GM23338 (cell line): ENCODE results near the gene EPHB2. TPM values are rescaled to one million over a fixed set of nuclear protein-coding genes. Genes with fewer than 3 reads are reported as not detected.

ENCODE experiments used
- ATAC-seq: fragments of 200-7000 bp; cut with Tn5 transposase; 3 replicates; pipeline ENCODE4 v1.9.1; 2020
- DNase-seq: peaks from one replicate; pipeline ENCODE4 v3.0.0-alpha.2; 2015; ENCODE audit warnings: low spot score
- H2AFZ ChIP-seq: fragments of 200-600 bp; sonication (generic); 2 replicates; pipeline ENCODE4 v1.8.0; 2016; ENCODE audit warnings: antibody characterized with exemption, mild to moderate bottlenecking, moderate library complexity
- H3F3A ChIP-seq: fragments of 200-600 bp; sonication (generic); replicated peaks from 2 replicates; pipeline ENCODE4 v1.8.0; 2017; ENCODE audit warnings: antibody characterized with exemption, mixed run types, low read depth
- H3K27ac ChIP-seq: fragments of 200-600 bp; sonication (generic); 2 replicates; pipeline ENCODE4 v1.6.1; 2016; ENCODE audit warnings: low read depth
- H3K27me3 ChIP-seq: fragments of 200-600 bp; sonication (generic); 2 replicates; pipeline ENCODE4 v1.8.0; 2016; ENCODE audit warnings: mild to moderate bottlenecking, mixed run types, moderate library complexity; ENCODE audit not compliant: insufficient read depth
- H3K36me3 ChIP-seq: fragments of 200-600 bp; sonication (generic); 2 replicates; pipeline ENCODE4 v1.8.0; 2016; ENCODE audit warnings: mild to moderate bottlenecking; ENCODE audit not compliant: insufficient read depth
- H3K4me1 ChIP-seq: fragments of 200-600 bp; sonication (generic); 2 replicates; pipeline ENCODE4 v1.8.0; 2016; ENCODE audit warnings: mild to moderate bottlenecking, moderate library complexity; ENCODE audit not compliant: insufficient read depth
- H3K4me2 ChIP-seq: fragments of 200-600 bp; sonication (generic); 2 replicates; pipeline ENCODE4 v1.7.1; 2017; ENCODE audit warnings: mixed run types
- H3K4me3 ChIP-seq: fragments of 200-600 bp; sonication (generic); 2 replicates; pipeline ENCODE4 v1.6.1; 2016; ENCODE audit warnings: mixed run types
- H3K79me2 ChIP-seq: fragments of 200-600 bp; sonication (generic); replicated peaks from 2 replicates; pipeline ENCODE4 v1.8.0; 2017; ENCODE audit warnings: mild to moderate bottlenecking; ENCODE audit not compliant: insufficient read depth
- H3K9me2 ChIP-seq: fragments of 200-600 bp; sonication (generic); 2 replicates; pipeline ENCODE4 v1.8.0; 2017; ENCODE audit not compliant: insufficient read depth
- H4K20me1 ChIP-seq: fragments of 200-600 bp; sonication (generic); replicated peaks from 2 replicates; pipeline ENCODE4 v1.8.0; 2017; ENCODE audit warnings: mild to moderate bottlenecking; ENCODE audit not compliant: insufficient read depth
- H3K27ac Mint-ChIP-seq: 2 replicates; pipeline ENCODE4 v1.8.0; 2020; ENCODE audit warnings: inconsistent platforms, mild to moderate bottlenecking, moderate library complexity, mixed read lengths
- H3K27me3 Mint-ChIP-seq: 3 replicates; pipeline ENCODE4 v1.8.0; 2022; ENCODE audit warnings: low read depth, mild to moderate bottlenecking, moderate library complexity, mixed read lengths, inconsistent platforms; ENCODE audit not compliant: insufficient read depth, poor library complexity
- H3K36me3 Mint-ChIP-seq: 3 replicates; pipeline ENCODE4 v1.8.0; 2021; ENCODE audit warnings: low read depth, mild to moderate bottlenecking, inconsistent platforms, moderate library complexity, mixed read lengths
- H3K4me1 Mint-ChIP-seq: 3 replicates; pipeline ENCODE4 v1.8.0; 2020; ENCODE audit warnings: mild to moderate bottlenecking, inconsistent platforms, mixed read lengths
- H3K4me3 Mint-ChIP-seq: 3 replicates; pipeline ENCODE4 v1.8.0; 2021; ENCODE audit warnings: moderate library complexity, mild to moderate bottlenecking, inconsistent platforms, mixed read lengths
- H3K9me3 Mint-ChIP-seq: 3 replicates; pipeline ENCODE4 v1.8.0; 2020; ENCODE audit warnings: moderate library complexity, mild to moderate bottlenecking, inconsistent platforms, mixed read lengths
- CREB1 ChIP-seq: fragments of 250-450 bp; sonication (Bioruptor Pico); IDR thresholded peaks from 2 replicates; pipeline ENCODE4 v1.5.0; 2020; ENCODE audit warnings: low read depth, mild to moderate bottlenecking, moderate library complexity
- CTCF ChIP-seq, 2 experiments: fragments of 200-600 bp in 1 of 2; sonication (generic) in 1 of 2; conservative IDR thresholded peaks; 2 replicates each; pipeline versions ENCODE4 v1.5.1 to v1.6.1; 2016 to 2017; ENCODE audit warnings: antibody characterized with exemption in 2 of 2, low read depth in 2 of 2, mild to moderate bottlenecking in 2 of 2, moderate library complexity in 1 of 2
- EZH2phosphoT487 ChIP-seq: fragments of 200-600 bp; sonication (generic); IDR thresholded peaks from one replicate; pipeline ENCODE4 v1.8.1; 2018; ENCODE audit warnings: antibody characterized with exemption; ENCODE audit not compliant: unreplicated experiment
- JUNB ChIP-seq: IDR thresholded peaks from one replicate; pipeline ENCODE4 v1.6.1; 2016; ENCODE audit warnings: antibody characterized with exemption; ENCODE audit not compliant: unreplicated experiment
- NANOG ChIP-seq: IDR thresholded peaks from 2 replicates; pipeline ENCODE4 v1.6.1; 2016; ENCODE audit warnings: antibody characterized with exemption, borderline replicate concordance
- STAT1 ChIP-seq: IDR thresholded peaks from one replicate; pipeline ENCODE4 v1.6.1; 2016; ENCODE audit warnings: antibody characterized with exemption; ENCODE audit not compliant: unreplicated experiment
- ZNF114 ChIP-seq: fragments of 250-450 bp; sonication (Bioruptor Pico); IDR thresholded peaks from 2 replicates; pipeline ENCODE4 v1.5.0; 2020; ENCODE audit warnings: mild to moderate bottlenecking, moderate library complexity
- ZNF462 ChIP-seq: fragments of 250-450 bp; sonication (Bioruptor Pico); IDR thresholded peaks from 2 replicates; pipeline ENCODE4 v1.5.0; 2020; ENCODE audit warnings: mild to moderate bottlenecking, moderate library complexity
- polyA plus RNA-seq: library from polyadenylated mRNA; unstranded; fragments of >200 nt; fragmentation: Nextera tagmentation; extraction: Ambion mirVana; gene quantifications from 2 replicates; pipeline ENCODE4 v1.2.1, GENCODE V29; 2016
- total RNA-seq: library from RNA; depleted of rRNA; stranded (reverse); fragments of >200 nt; shearing (Covaris generic); gene quantifications from 2 replicates; pipeline ENCODE4 v1.2.3, GENCODE V29; 2014

Gene EPHB2
- total and polyA plus RNA-seq, 2 experiments from 2014 or later, result 4.1 to 20.1 TPM

- TF ChIP-seq ZNF462 (CRISPR knock-in tag), result no peak
- no peak for TF ChIP-seq CREB1 (CRISPR knock-in tag)
- no peak for TF ChIP-seq STAT1
- TF ChIP-seq NANOG, result no peak
Observed at GRCh38 chr1:22670352-22670975, 40.2 kb upstream of the EPHB2 start (continued).

- Histone ChIP-seq H2AFZ (no peak overlapping the region), H3K4me3 (no peak overlapping the region), H4K20me1 (no peaks in the 10 kb centered on the region), H3K27me3 (no peaks in the 10 kb centered on the region), H3F3A (no peaks in the 10 kb centered on the region), H3K36me3 (no peaks in the 10 kb centered on the region), H3K4me1 (no peaks in the 10 kb centered on the region), H3K27ac (no peak overlapping the region), H3K79me2 (no peaks in the 10 kb centered on the region), H3K9me2 (no peaks in the 10 kb centered on the region), H3K4me2 (no peak overlapping the region)
- Mint-ChIP-seq H3K27me3 (peaks cover 7% of the 10 kb centered on the region), H3K36me3 (no peaks in the 10 kb centered on the region), H3K4me1 (peaks cover 12% of the 10 kb centered on the region), H3K27ac (no peak overlapping the region), H3K9me3 (no peaks in the 10 kb centered on the region), H3K4me3 (no peak overlapping the region)
- no peak for TF ChIP-seq JUNB
- TF ChIP-seq CTCF (conservative IDR thresholded peaks at IDR 0.05; ENCODE audit: low read depth in 2 of 2), result no peak
- TF ChIP-seq EZH2phosphoT487, result no peak
- no peak for TF ChIP-seq STAT1
- TF ChIP-seq ZNF462 (CRISPR knock-in tag), result no peak
- no peak for TF ChIP-seq ZNF114 (CRISPR knock-in tag)
- no peak for TF ChIP-seq CREB1 (CRISPR knock-in tag)
- DNase-seq (no peak), ATAC-seq (no peak)
Observed at GRCh38 chr1:22671999-22672398, 38.6 kb upstream of the EPHB2 start.
